CD1c-positive myeloid dendritic cell (primary cell): ENCODE data around the gene ACBD3.

ENCODE experiments used
- DNase-seq: peaks from one replicate; pipeline ENCODE4 v3.0.0-alpha.2; 2016; ENCODE audit errors: extremely low spot score

ACBD3 gene

DNA sequence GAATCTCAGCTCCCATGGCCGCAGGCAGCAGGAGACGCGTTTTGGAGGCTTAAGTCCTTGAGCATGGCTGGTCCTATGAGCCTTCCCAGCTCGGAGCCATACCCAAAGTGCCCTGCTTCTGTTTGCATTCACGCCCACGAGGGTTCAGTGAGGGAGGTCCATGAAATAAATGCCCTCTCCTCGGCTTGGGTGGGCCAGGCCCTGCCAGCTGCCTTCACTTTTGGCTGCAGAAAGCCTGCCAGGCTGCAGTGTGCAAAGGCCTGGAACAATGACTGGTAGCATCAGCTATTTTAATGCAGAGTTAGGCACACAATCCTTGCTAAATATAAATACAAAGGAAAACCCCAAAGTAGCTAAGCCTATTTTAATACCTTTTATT is 74.7 kb downstream of the ACBD3 start:
- DNase-seq: no peak

DNA sequence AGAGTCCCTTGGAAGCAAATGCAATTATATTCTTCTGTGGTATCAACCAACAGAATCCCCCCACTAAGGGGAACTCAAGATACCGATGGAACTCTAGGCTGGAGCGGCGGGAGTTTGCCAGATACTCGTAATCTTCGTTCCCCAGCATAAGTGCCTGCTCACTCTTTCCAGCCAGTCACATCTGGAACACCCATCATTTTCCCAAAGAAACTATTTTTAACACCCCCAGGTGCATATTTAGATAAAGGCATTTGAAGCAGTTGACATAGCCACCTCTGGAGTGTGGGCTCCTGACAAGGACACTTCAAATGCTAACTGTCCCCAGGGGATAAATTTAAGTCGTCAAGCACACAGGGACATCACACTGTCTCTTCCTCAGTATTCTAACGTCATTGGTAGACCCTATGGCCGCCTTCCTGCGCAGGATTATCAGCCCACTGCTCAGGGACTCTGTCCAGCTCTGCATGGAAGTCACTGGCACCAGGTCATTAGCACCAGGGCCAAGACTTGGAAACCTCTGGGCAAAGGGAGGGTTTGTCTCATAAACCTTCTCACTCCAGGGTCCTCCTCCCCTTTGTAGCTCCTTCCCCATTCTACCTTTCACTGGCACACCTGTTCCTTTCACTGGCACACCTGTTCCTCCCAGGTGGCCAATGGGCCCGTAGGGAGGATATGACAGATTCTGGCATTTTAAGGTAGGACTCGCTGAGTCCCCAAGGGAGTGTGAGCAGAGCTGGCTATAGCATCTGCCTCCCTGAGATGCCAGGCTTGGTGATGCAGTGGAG is 75.3 kb downstream of the ACBD3 start:
- DNase-seq: no peak

DNA sequence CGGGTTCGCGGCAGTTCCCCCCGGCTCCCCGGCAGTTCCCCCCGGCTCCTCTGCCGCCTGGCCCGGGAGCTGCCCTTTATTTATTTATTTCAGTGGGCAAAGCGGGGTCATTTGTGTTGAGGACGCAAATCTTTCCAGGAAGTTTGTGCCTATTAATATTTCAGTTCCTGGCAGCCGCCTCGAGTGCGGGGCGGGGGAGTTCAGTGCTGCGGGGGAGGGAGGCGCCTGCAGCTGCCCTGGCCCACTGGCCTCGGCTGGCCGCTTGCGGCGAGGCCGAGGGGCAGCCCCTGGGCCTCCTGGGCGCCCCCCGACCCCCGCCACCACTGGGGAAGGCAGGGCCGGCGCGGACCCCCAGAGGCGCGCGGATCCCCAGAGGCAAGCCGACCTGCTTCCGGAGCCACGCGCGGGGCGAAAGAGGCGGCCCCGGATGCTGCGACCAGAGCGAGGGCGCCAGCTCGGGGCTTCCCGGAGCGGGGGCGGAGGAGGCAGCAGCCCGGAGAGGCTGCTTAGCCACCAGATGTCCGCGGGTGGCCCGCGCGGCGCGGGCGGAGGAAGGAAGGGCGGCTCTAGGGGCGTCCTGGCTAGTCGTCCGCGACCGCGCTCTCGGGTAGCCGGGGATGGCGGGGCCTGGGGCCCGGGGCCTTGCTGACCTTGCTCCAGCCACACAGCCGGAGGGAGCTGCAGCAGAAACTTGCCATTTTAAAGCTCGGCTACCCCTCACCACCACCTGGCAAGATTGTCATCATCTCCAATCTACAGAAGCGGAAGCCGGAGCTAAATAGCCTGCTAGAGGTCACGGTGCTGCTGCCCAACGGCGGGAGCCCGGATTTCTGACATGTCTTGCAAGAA is 76.1 kb downstream of the ACBD3 start:
- peak; percentile 87 for DNase-seq

DNA sequence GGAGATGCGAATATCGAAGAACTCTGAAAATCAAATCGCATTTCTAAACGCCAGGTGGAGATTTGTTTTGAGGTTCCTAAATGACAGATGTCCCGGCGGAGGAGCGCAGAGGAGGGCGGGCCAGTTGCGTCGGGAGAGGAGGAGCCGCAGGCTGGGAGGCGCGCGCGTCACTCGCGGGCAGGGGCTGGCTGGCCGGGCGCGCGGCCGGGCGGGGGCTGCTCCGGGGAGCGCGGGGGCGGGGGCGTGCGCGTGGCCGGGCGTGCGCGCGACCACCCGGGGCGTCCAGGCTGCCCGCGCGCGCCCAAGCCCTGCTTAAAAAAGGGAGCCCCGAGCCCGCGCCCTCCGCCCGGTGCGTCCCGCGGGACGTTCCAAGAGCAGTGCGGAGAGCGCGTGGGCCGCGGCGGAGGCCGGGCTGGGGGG is 76.7 kb downstream of the ACBD3 start:
- DNase-seq: peak; percentile 90

DNA sequence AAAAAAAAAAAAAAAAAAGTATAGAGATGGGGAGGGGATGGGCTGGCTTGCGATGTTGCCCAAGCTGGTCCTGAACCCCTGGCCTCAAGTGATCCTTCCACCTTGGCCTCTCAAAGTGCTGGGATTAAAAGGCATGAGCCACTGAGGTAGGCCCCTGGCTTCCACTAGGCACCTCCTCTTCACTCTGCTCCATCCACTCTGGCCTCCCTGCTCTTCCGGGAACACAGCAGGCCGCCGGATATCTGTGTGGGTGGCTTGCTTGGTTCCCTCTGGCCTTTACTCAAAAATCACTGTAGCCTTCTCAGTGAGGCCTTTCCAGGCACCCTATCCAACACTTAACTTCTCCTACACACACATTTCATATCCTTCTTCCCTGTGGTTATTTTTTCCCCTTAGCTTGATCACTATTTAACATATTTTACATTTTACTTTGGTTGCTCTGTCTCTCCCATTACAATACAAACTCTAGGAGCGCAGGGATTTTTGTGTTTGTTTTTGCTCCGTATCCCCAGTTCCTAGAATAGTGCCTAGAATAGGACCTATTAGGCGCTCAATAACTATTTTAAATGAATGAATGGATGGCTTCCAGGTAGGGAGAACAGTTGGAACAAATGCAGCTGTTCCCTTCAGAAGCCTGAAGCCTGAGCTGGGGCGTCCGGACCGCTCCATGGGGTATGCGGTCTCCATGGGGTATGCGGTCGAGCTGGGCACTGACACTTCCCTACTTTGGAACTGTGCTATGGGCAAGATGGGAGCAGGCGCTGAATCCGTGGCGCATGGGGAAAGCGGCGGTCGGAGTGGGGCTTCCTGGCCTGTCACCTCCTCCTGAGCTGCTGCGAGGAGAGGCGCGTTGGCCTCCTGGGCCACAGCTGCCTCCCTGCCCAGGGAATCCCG is 77.4 kb downstream of the ACBD3 start:
- DNase-seq: peak; percentile 82

DNA sequence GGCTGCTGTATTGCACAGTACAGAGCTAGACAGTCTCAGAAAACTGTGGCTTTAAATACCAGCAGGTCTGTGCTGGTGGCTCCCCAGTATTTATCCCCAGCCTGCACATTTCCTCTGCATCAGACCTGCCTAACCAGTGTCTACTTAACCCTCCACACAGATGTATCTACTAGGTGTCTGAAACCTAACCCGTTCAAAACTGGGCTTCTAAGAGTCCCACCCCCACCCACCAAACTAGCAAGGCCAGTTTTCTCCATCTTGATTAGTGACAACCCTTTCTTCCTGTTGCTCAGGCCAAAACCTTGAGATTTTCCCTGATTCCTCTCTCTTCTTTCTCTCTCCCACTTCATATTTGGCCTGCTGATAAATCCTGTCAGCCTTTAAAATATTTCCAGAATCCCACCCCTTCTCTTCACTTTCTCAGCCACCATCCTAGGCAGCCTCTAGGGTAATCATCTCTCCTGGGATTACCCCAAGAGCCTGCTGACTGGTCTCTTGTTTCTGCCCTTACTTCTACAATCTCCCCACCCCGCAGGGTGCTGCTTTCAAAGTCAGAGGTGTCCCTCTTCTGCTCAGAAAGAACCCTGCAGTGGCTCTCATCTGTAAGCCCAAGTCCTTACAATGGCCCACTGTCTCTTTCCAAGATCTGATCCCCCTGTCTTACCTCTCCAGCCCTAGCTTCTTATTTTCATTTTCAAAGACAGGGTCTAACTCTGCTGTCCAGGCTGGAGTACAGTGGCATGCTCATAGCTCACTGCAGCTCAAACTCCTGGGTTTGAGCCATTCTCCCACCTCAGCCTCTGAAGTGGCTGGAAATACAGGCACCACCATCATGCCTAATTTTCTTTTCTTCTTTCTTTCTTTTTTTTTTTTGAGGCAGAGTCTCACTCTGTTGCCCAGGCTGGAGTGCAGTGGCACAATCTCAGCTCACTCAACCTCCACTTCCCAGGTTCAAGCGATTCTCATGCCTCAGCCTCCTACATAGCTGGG is 78.8 kb downstream of the ACBD3 start:
- DNase-seq: no peak

DNA sequence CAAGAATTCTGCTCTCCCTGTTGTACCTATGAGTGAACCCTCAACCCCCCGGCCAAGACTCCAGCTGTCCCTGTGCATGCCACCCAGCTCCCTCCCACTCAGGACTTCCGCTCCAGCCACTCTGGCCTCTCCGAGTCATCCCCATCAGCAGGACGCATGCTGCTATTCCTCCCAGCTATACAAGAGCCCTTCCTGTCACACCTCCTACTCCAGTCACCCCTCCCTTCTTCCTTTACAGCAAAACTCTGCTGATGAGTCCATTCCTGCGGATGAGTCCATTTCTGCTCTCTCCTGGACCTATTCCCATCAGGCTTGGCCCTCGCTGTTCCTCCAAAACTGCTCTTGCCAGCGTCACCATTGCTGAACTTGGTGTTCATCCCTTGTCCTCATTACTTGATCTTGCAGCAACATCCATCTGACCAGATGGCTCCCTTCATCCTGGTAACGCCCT is 81.8 kb downstream of the ACBD3 start:
- no peak for DNase-seq

DNA sequence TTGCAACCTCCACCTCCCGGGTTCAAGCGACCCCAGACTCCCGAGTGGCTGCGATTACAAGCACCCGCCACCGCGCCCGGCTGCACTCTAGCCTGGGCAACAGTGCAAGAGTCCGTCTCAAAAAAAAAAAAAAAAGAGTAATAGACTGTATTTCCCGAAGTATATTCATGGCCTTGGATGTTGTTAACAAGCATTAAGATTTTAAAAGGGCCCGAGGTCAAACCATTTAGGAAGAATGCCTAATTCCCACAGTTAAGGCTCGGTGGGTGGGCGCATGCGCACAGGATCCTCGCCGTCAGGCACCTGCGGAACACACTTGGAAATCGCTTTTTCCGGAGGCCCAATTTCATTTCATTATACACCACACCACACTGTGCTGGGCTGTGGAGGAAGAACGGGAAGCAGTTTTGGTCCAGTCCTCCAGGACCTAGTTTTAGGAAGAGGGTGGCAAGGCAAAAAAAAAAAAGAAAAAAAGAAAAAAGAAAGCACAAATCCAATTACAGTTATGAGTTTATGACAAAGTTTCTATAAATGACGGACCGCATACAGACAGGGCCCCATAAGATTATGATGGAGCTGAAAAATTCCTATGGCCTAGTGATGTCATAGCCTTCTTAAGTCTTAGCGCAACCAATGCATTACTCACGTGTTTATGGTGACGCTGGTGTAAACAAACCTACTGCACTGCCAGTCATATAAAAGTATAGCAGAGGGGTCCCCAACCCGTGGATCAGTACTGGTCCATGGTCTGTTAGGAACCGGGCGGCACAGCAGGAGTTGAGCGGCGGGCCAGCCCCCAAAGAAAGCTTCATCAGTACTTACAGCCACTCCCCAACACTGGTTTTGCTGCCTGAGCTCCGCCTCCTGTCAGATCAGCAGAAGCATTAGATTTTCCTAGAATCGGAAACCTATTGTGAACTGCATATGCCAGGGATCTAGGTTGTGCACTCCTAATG is 85.8 kb downstream of the ACBD3 start:
- DNase-seq: peak; percentile 57

DNA sequence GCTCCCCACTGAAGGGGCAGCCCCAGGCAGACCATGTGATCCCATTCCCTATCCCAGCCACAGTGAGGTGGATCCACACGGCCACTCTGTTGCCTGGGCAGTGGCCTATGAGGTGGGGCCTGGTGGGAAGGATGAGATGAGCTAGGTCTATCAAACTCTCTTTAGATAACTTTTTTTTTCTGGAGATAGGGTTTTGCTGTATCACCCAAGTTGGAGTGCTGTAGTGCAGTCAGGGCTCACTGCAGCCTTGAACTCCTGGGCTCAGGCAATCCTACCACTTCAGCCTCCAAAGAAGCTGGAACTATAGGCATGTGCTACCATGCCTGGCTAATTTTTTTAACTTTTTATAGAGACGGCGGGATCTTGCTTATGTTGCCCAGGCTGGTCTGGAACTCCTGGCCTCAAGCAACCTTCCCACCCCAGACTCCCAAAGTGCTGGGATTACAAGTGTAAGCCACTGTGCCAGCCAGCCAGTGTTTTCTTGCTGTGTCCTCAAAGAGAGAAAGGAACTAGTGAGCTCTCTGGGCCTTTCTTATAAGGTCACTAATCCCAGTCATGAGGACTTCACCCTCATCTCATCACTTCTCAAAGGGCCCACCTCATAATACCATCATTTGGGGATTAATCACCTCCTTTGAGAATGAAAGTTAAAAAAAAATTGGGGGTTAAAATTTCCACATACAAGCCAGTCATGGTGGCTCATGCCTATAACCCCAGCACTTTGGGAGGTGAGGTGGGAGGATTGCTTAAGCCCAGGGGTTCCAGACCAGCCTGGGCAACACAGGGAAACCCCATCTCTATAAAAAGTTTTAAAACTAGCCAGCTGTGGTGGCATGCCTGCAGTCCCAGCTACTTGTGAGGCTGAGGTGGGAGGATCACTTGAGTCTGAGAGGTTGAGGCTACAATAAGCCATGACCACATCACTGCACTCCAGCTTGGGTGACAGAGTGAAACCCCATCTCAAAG is 87.4 kb downstream of the ACBD3 start:
- DNase-seq: peak; percentile 4

DNA sequence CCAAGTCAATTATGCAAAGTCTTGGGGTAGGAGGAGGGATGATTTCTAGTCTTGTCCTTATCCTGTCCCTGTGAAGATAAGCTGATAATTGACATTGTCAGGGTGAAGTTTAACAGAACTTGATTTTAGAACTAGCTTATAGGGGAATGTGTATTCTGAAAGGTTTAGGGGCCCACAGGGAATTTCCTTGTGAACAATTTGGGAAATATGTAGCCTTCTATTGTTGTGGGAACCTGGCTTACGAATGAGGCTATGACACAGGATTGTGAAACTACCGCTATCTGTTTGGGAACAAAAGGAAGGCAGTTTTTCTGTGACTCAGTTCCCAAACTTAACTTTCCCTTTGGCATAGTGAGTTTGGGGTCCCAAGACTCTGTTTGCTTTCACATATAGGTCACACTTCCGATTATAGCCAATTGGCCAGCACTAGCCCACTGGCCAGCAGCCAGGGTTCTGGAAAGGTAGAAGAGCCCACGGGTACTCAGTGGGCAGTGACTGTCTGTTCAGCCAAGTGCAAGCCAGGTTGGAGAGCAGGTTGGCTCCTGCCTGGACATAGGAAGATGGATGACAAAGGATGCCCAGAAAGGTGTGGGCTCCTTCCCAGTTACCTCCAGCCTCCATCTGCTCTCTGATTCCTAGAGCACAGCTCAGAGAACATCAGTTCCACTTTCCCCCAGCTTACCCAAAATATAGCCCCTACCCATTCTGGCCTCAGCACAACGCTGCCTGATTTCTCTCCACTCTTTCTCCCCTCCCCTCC is 88.5 kb downstream of the ACBD3 start:
- no peak for DNase-seq

DNA sequence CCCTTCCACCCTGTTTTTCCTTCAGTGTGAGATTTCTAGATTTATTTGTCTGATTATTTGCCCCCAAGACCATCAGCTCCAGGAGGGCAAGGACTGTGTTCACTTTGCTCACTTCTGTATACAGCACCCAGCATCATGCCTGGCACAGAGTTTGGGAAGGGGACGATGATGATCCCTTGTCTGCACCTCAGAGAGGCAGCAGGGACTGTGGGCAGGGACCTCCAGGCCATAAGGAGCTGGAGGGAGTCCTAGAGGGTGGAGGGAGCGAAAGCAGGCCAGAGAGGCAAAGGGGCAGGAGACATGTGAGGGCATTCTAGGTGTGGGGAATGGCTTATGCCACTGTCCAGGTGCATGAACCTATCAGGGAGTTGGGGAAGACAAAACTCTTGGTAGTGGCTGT is 91.3 kb downstream of the ACBD3 start:
- DNase-seq: no peak
